Type B pancreatic cell (in vitro differentiated cells): ENCODE data around the gene MYO16. TPM values are rescaled to one million over a fixed set of nuclear protein-coding genes. Genes with fewer than 3 reads are reported as not detected.

Experiments
- DNase-seq: peaks from one replicate; pipeline ENCODE4 v3.0.0; 2021; ENCODE audit warnings: mixed read lengths; ENCODE audit not compliant: unreplicated experiment; ENCODE audit errors: extremely low spot score
- H3K27ac Mint-ChIP-seq: 2 replicates; pipeline ENCODE4 v1.8.0; 2021; ENCODE audit warnings: mild to moderate bottlenecking, mixed read lengths
- H3K27me3 Mint-ChIP-seq: 2 replicates; pipeline ENCODE4 v1.8.0; 2021; ENCODE audit warnings: mixed read lengths
- H3K36me3 Mint-ChIP-seq: 2 replicates; pipeline ENCODE4 v1.8.0; 2021; ENCODE audit warnings: mixed read lengths
- H3K4me1 Mint-ChIP-seq: one replicate; pipeline ENCODE4 v1.8.0; 2021; ENCODE audit warnings: mixed read lengths; ENCODE audit not compliant: unreplicated experiment
- H3K4me3 Mint-ChIP-seq: 2 replicates; pipeline ENCODE4 v1.8.0; 2021; ENCODE audit warnings: mild to moderate bottlenecking, mixed read lengths
- H3K9me3 Mint-ChIP-seq: 2 replicates; pipeline ENCODE4 v1.8.0; 2021; ENCODE audit warnings: mixed read lengths
- total RNA-seq: library from RNA; stranded (reverse); gene quantifications from 2 replicates; pipeline ENCODE4 v1.2.1, GENCODE V29; 2021; ENCODE audit warnings: low replicate concordance
- TF ChIP-seq, protein P1 (sequence below): fragments of 200-600 bp; sonication (generic); conservative IDR thresholded peaks from 2 replicates; pipeline ENCODE4 v1.5.0; 2021; ENCODE audit warnings: antibody characterized with exemption, mild to moderate bottlenecking

The MYO16 gene
- total RNA-seq, 1 donor from 2014 or later = 1.5 TPM

DNA sequence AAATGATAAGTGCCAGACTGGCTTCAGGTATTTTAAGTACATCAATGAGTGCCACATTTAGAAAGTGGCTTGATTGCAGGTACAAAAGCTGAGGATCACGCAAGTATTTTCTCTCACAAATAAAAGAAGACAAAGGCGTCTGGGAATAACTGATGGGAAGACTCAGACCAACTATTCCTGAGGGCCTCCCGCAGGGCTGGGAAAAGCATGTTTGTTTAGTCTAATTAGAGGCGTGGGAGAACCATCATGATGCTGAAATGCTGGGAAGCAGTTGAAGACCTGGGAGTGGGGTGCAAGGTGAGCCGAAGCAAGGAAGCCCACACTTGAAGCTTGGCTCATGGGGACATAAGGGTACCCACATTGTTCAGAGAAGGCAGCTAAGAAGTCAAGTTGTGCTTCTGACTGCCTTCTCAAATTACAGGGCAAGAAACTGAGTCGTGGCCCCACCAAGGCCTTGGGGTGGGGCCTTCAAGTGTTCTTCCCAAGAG is 536.0 kb downstream of the MYO16 start:
- no peak overlapping the region for H3K4me3 Mint-ChIP-seq
- TF ChIP-seq, protein P1, sequence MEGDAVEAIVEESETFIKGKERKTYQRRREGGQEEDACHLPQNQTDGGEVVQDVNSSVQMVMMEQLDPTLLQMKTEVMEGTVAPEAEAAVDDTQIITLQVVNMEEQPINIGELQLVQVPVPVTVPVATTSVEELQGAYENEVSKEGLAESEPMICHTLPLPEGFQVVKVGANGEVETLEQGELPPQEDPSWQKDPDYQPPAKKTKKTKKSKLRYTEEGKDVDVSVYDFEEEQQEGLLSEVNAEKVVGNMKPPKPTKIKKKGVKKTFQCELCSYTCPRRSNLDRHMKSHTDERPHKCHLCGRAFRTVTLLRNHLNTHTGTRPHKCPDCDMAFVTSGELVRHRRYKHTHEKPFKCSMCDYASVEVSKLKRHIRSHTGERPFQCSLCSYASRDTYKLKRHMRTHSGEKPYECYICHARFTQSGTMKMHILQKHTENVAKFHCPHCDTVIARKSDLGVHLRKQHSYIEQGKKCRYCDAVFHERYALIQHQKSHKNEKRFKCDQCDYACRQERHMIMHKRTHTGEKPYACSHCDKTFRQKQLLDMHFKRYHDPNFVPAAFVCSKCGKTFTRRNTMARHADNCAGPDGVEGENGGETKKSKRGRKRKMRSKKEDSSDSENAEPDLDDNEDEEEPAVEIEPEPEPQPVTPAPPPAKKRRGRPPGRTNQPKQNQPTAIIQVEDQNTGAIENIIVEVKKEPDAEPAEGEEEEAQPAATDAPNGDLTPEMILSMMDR = no peak

DNA sequence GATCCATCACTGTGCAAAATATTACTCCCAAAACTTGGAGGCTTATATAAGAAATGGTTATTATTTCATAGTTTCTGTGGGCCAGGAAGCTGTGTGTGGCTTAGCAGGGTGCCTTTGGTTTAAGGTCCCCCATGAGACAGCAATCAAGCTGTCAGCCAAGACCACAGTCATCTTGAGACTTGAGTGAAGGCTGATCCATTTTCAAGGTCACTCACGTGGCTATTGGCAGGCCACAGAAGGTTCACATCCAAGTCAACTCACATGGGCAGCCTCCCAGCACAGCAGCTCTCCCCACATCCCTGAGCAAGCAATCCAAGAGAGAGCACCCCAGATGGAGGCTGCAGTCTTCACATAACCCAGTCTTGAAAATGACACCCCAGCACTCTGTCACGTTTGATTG is 537.4 kb downstream of the MYO16 start:
- Mint-ChIP-seq H3K4me1 (peaks cover 3% of the 10 kb centered on the region), H3K4me3 (no peak overlapping the region), H3K36me3 (no peaks in the 10 kb centered on the region), H3K27me3 (no peaks in the 10 kb centered on the region), H3K9me3 (no peaks in the 10 kb centered on the region), H3K27ac (no peak overlapping the region)
- no peak for DNase-seq
- TF ChIP-seq, protein P1 = no peak

More for the DNA sequence above, 536.0 kb downstream of the MYO16 start:
- DNase-seq = no peak
- H3K36me3 Mint-ChIP-seq = no peaks in the 10 kb centered on the region
- no peaks in the 10 kb centered on the region for H3K9me3 Mint-ChIP-seq
- no peak overlapping the region for H3K27ac Mint-ChIP-seq
- H3K27me3 Mint-ChIP-seq = no peaks in the 10 kb centered on the region
- H3K4me1 Mint-ChIP-seq = no peaks in the 10 kb centered on the region

- no peak overlapping the region for H3K4me3 Mint-ChIP-seq
- H3K4me1 Mint-ChIP-seq = peaks cover 3% of the 10 kb centered on the region
- H3K27ac Mint-ChIP-seq = no peak overlapping the region
Observed at GRCh38 chr13:109172136-109172535, 542.7 kb downstream of the MYO16 start.

DNA sequence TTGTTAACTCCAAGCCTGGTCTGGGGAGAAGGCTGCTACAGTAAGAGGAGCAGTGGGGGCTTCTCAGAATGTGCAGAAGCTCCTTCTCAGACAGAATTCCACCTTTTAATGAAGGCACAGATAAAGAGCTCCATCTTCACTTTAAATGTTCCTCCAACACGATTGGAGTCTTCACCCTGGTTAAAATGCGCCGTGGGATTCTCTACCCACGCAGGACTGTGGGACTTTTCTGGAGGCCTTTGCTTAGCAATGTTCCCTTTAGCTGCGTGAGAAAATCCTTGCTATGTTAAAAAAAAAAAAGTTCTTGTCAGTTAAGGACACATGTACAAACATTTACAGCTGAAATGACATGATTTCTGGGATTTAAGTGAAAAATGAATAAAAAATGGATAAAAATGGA is 546.3 kb downstream of the MYO16 start:
- DNase-seq = no peak
- Mint-ChIP-seq H3K4me1 (peaks cover 4% of the 10 kb centered on the region), H3K36me3 (no peaks in the 10 kb centered on the region), H3K27me3 (no peaks in the 10 kb centered on the region), H3K9me3 (peaks cover 9% of the 10 kb centered on the region), H3K4me3 (no peak overlapping the region), H3K27ac (no peak overlapping the region)
- TF ChIP-seq, protein P1 = no peak

More at GRCh38 chr13:109172136-109172535, 542.7 kb downstream of the MYO16 start:
- peaks cover 9% of the 10 kb centered on the region for H3K9me3 Mint-ChIP-seq
- no peaks in the 10 kb centered on the region for H3K36me3 Mint-ChIP-seq
- TF ChIP-seq, protein P1 = no peak
- no peak for DNase-seq
- H3K27me3 Mint-ChIP-seq = no peaks in the 10 kb centered on the region

DNA sequence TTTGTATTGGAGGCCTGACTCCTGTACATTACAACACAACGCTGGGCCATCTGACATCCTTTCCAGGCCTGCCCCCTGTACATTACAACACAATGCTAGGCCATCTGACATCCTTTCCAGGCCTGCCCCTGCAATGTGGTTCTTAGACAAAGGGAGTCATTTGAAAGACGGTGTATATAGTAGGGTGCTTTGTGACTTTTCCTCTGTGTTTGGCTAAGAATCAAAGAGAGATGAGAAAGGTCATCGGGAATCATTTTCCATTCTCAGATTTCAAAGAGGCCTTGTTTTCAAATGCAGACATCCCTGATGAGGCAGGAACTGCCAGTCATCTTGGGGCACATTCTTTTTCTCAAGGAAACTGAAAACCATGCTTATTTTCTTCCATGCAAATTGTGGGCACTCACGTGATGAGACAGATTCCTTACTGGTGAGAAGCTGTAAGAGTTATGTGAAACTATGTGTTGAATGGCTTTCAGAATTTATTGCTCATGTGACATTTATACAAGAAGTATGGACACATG is 551.6 kb downstream of the MYO16 start:
- Mint-ChIP-seq H3K4me3 (no peak overlapping the region), H3K9me3 (peaks cover 6% of the 10 kb centered on the region), H3K27me3 (no peaks in the 10 kb centered on the region), H3K36me3 (no peaks in the 10 kb centered on the region), H3K4me1 (peaks cover 10% of the 10 kb centered on the region), H3K27ac (peak overlapping the region; percentile 72)
- TF ChIP-seq, protein P1 = no peak
- DNase-seq = no peak
